ENCODE data around the gene GPR171. TPM values are rescaled to one million over a fixed set of nuclear protein-coding genes. Genes with fewer than 3 reads are reported as not detected.
"Not testable (repeated sequence)": the region's sequence is repeated elsewhere in the genome, so short reads cannot be mapped to it uniquely, and the experiment has no call there.

The GPR171 gene
- total RNA-seq, 4 donors from 2014 or later: 0.59 to 2.7 (median 2.1) TPM

DNA sequence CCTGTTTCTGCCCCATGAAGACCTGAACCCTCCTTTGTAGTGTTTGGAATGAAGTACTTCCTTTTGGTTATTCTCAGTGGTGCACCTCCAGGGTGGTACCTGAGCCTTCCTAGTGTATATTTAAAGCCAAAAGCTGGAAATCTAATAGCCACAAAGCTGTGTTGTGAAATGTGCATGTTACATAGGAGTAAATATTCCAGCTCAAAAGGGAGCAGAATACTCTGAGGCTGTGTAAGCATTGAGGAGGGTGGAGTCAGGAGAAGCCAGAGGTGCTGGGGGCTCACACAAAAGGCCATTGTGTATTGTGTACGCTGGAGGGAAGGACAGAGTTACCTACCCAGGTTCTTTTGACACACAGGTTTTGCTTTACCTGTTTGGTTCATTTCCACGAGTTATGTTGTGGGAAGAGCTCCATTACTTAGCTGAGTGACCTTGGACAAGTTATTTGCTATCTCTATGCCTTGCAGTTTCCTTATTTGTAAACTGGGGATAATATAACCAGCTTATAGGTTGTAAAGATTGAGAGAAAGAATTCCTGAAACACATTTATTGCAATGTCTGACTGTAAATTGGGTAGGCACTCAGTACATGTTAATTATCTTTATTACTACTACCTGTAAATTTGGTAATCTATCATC lies 24.7 kb downstream of the GPR171 start:
- Histone ChIP-seq H3K27me3 (no peaks in the 10 kb centered on the region), H3K36me3 (no peaks in the 10 kb centered on the region), H3K27ac (no peak overlapping the region), H3K4me1 (no peaks in the 10 kb centered on the region), H3K9me3 (no peaks in the 10 kb centered on the region), H3K4me3 (no peak overlapping the region)
- intact Hi-C loops (cut with DNase I): no loop called here
- DNase-seq: no peak
- 70 to 94% methylated on average over 2 of the region's 2 CpGs for WGBS, 2 donors
- TF ChIP-seq CTCF (IDR thresholded peaks at IDR 0.05): no peak
- no peak for TF ChIP-seq POLR2A (IDR thresholded peaks at IDR 0.05)

GRCh38 chr3:151175952-151176351 lies 27.1 kb downstream of the GPR171 start:
- no peaks in the 10 kb centered on the region for H3K27me3 ChIP-seq
- no peaks in the 10 kb centered on the region for H3K9me3 ChIP-seq
- H3K36me3 ChIP-seq: no peaks in the 10 kb centered on the region
- intact Hi-C loops (cut with DNase I): no loop called here
- TF ChIP-seq POLR2A (IDR thresholded peaks at IDR 0.05) (no peak), CTCF (IDR thresholded peaks at IDR 0.05) (no peak)
- WGBS, 2 donors: 64 to 95% methylated on average over 2 of the region's 2 CpGs
- no peak for DNase-seq
- H3K4me1 ChIP-seq: peaks cover 0 to 4% (median 0%) of the 10 kb centered on the region in 3 donors
- H3K4me3 ChIP-seq: no peak overlapping the region
- no peak overlapping the region for H3K27ac ChIP-seq

GRCh38 chr3:151174351-151174750 lies 28.7 kb downstream of the GPR171 start:
- Histone ChIP-seq H3K9me3 (no peaks in the 10 kb centered on the region), H3K4me1 (peaks cover 0 to 15% (median 0%) of the 10 kb centered on the region in 3 donors), H3K27ac (no peak overlapping the region), H3K36me3 (no peaks in the 10 kb centered on the region), H3K27me3 (no peaks in the 10 kb centered on the region), H3K4me3 (no peak overlapping the region)
- intact Hi-C loops (cut with DNase I): no loop called here
- WGBS, 2 donors: 59 to 61% methylated on average over 2 of the region's 2 CpGs
- TF ChIP-seq CTCF (IDR thresholded peaks at IDR 0.05) (no peak), POLR2A (IDR thresholded peaks at IDR 0.05) (no peak)
- no peak for DNase-seq

- 54 to 57% methylated on average over 4 to 5 of the region's 5 CpGs for WGBS, 2 donors
- Histone ChIP-seq H3K27me3 (no peaks in the 10 kb centered on the region), H3K9me3 (no peaks in the 10 kb centered on the region), H3K4me1 (peaks cover 0 to 19% (median 0%) of the 10 kb centered on the region in 3 donors), H3K36me3 (no peaks in the 10 kb centered on the region), H3K4me3 (no peak overlapping the region), H3K27ac (peak overlapping the region in 2 of 4 donors; percentile 24 to 58)
- DNase-seq: no peak
- TF ChIP-seq CTCF (IDR thresholded peaks at IDR 0.05): no peak
- TF ChIP-seq POLR2A (IDR thresholded peaks at IDR 0.05): peak in 1 of 4 donors; percentile 10
- intact Hi-C loops (cut with DNase I): no loop called here
Observed at GRCh38 chr3:151171145-151171757, 31.8 kb downstream of the GPR171 start.

- WGBS, 2 donors: 63 to 73% methylated on average over 8 to 9 of the region's 9 CpGs
- not testable (repeated sequence) for H3K27me3 ChIP-seq, H3K4me3 ChIP-seq, H3K9me3 ChIP-seq, H3K36me3 ChIP-seq, DNase-seq
- intact Hi-C loops (cut with DNase I): loop anchor here (5.0 kb wide), 1 partner anchor 112 kb away; no protein-coding TSS in a partner anchor
- Histone ChIP-seq H3K27ac (peak overlapping the region in 2 of 4 donors; percentile 24 to 58), H3K4me1 (peaks cover 0 to 19% (median 0%) of the 10 kb centered on the region in 3 donors)
Observed at GRCh38 chr3:151169948-151170679, 32.9 kb downstream of the GPR171 start.

All from esophagus squamous epithelium (tissue), 5 donors.